ENCODE results near the gene BMPR1A. TPM values are rescaled to one million over a fixed set of nuclear protein-coding genes. Genes with fewer than 3 reads are reported as not detected.

The BMPR1A gene
- polyA plus RNA-seq, 3 donors = 0.25 to 0.67 (median 0.61) TPM

DNA sequence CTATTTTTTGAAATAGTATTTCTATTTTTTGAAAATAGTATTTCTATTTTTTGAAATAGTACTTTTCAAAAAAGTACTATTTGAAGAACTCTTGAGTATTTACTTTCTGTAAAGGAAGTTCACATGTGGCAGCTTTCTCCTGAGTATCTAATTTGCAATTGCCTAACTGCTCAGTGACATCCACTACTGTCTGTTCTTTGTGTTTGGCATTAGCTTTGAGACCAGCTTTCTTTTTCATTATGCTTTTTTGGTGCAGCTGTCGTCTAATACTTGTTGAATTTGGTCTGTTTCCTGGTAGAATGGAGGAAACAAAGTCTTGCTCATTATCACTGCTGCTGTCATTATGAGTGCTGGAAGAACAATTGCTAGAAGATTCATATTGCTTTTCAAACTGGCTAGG, 99.1 kb downstream of the BMPR1A start:
- Histone ChIP-seq H3K4me1 (ENCODE audit: control insufficient read depth in 1 of 2, insufficient read depth in 2 of 2, low read length in 2 of 2) (no peaks in the 10 kb centered on the region), H3K4me2 (replicated peaks; ENCODE audit: extremely low read depth, low read length, poor library complexity, severe bottlenecking) (no peak overlapping the region), H3K9me3 (replicated peaks in 1 of 2; ENCODE audit: control insufficient read depth in 1 of 2, insufficient read depth in 1 of 2, low read length in 2 of 2) (peaks cover 0 to 3% of the 10 kb centered on the region in 2 donors), H2AFZ (ENCODE audit: insufficient read depth, low read depth, low read length, poor library complexity, severe bottlenecking) (no peak overlapping the region), H3K9ac (ENCODE audit: insufficient read depth, low read length, poor library complexity, severe bottlenecking) (no peak overlapping the region), H3K4me3 (replicated peaks in 1 of 3; ENCODE audit: low read depth in 2 of 3, low read length in 3 of 3) (no peak overlapping the region), H3K79me2 (ENCODE audit: insufficient read depth, low read length) (no peaks in the 10 kb centered on the region), H3K27ac (ENCODE audit: low read depth in 1 of 2, low read length in 2 of 2) (no peak overlapping the region), H4K20me1 (ENCODE audit: insufficient read depth, low read length) (no peaks in the 10 kb centered on the region), H3K27me3 (ENCODE audit: control insufficient read depth in 2 of 2, insufficient read depth in 2 of 2, low read length in 2 of 2) (no peaks in the 10 kb centered on the region), H3K36me3 (replicated peaks in 1 of 2; ENCODE audit: control insufficient read depth in 1 of 2, insufficient read depth in 2 of 2, low read length in 2 of 2) (no peaks in the 10 kb centered on the region)
- intact Hi-C loops (cut with micrococcal nuclease) = no loop called here
- no peak for TF ChIP-seq CTCF (IDR thresholded peaks at IDR 0.05)
- WGBS (ENCODE audit: insufficient coverage) = 67% methylated on average over 1 of the region's 1 CpG
- H3K4me3 Mint-ChIP-seq = no peak overlapping the region
- H3K9me3 Mint-ChIP-seq = peaks cover 4 to 12% (median 5%) of the 10 kb centered on the region in 7 donors
- DNase-seq = no peak
- no peaks in the 10 kb centered on the region for H3K36me3 Mint-ChIP-seq
- peaks cover 2% of the 10 kb centered on the region in 3 donors for H3K27me3 Mint-ChIP-seq (ENCODE audit: low read depth in 3 of 3)
- peaks cover 7% of the 10 kb centered on the region for H3K4me1 Mint-ChIP-seq
- H3K27ac Mint-ChIP-seq = no peak overlapping the region

DNA sequence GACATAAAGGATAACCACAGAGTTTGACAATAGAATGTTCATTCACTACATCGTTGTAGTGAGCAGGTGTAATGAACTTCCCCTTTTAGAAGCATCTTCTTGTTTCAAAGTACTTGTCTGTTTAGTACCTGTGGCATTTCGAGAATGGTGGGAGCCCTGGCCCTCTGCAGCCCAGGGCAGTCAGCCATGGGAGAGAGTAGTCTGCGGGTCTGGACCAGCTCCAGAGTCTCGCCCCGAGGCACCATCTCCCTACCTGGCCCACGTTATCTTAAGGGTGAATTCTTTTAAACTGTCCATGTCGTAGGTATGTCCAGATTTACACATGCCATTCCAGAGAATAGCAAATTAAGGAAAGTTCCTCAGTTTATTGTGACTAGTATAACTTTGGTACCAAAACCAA, 99.7 kb downstream of the BMPR1A start:
- Mint-ChIP-seq H3K27ac (no peak overlapping the region), H3K27me3 (ENCODE audit: low read depth in 3 of 3) (peaks cover 2% of the 10 kb centered on the region in 3 donors), H3K36me3 (no peaks in the 10 kb centered on the region), H3K4me3 (no peak overlapping the region), H3K4me1 (peaks cover 7% of the 10 kb centered on the region), H3K9me3 (peaks cover 4 to 12% (median 5%) of the 10 kb centered on the region in 7 donors)
- Histone ChIP-seq H3K9ac (ENCODE audit: insufficient read depth, low read length, poor library complexity, severe bottlenecking) (no peak overlapping the region), H4K20me1 (ENCODE audit: insufficient read depth, low read length) (no peaks in the 10 kb centered on the region), H3K9me3 (replicated peaks in 1 of 2; ENCODE audit: control insufficient read depth in 1 of 2, insufficient read depth in 1 of 2, low read length in 2 of 2) (peaks cover 0 to 3% of the 10 kb centered on the region in 2 donors), H3K4me2 (replicated peaks; ENCODE audit: extremely low read depth, low read length, poor library complexity, severe bottlenecking) (no peak overlapping the region), H3K4me1 (ENCODE audit: control insufficient read depth in 1 of 2, insufficient read depth in 2 of 2, low read length in 2 of 2) (no peaks in the 10 kb centered on the region), H3K27me3 (ENCODE audit: control insufficient read depth in 2 of 2, insufficient read depth in 2 of 2, low read length in 2 of 2) (no peaks in the 10 kb centered on the region), H3K27ac (ENCODE audit: low read depth in 1 of 2, low read length in 2 of 2) (no peak overlapping the region), H3K79me2 (ENCODE audit: insufficient read depth, low read length) (no peaks in the 10 kb centered on the region), H3K4me3 (replicated peaks in 1 of 3; ENCODE audit: low read depth in 2 of 3, low read length in 3 of 3) (no peak overlapping the region), H2AFZ (ENCODE audit: insufficient read depth, low read depth, low read length, poor library complexity, severe bottlenecking) (no peak overlapping the region), H3K36me3 (replicated peaks in 1 of 2; ENCODE audit: control insufficient read depth in 1 of 2, insufficient read depth in 2 of 2, low read length in 2 of 2) (no peaks in the 10 kb centered on the region)
- no peak for DNase-seq
- intact Hi-C loops (cut with micrococcal nuclease) = no loop called here
- no peak for TF ChIP-seq CTCF (IDR thresholded peaks at IDR 0.05)
- 100% methylated on average over 1 of the region's 7 CpGs for WGBS (ENCODE audit: insufficient coverage)

Measured in CD14-positive monocyte (primary cell).